K562 (cell line): ENCODE measurements around the gene MOSPD3. TPM values are rescaled to one million over a fixed set of nuclear protein-coding genes. Genes with fewer than 3 reads are reported as not detected.

Source experiments
- DIDO1 ChIP-seq: fragments of 450-650 bp; IDR thresholded peaks from 2 replicates; pipeline ENCODE4 v1.6.1; 2016; ENCODE audit warnings: low read depth, missing biosample characterization, missing genetic modification characterization
- DPF2 ChIP-seq: fragments of 450-650 bp; IDR thresholded peaks from 2 replicates; pipeline ENCODE4 v1.6.1; 2016
- ETV6 ChIP-seq, 3 experiments: fragments of 150-350 bp in 1 of 3; sonication (generic) in 1 of 3; formaldehyde crosslinking in 1 of 3; IDR thresholded peaks; 2 replicates each; pipeline versions ENCODE4 v1.6.1 to v1.8.0; 2014 to 2022; ENCODE audit warnings: borderline replicate concordance in 2 of 3, low read depth in 2 of 3, antibody characterized with exemption in 1 of 3, low read length in 1 of 3, mild to moderate bottlenecking in 1 of 3, missing genetic modification reagents in 1 of 3
- HNRNPL ChIP-seq: fragments of 200-400 bp; formaldehyde crosslinking; IDR thresholded peaks from 2 replicates; pipeline ENCODE4 v1.6.1; 2017; ENCODE audit warnings: low read depth, mild to moderate bottlenecking, low read length
- KLF16 ChIP-seq: IDR thresholded peaks from 2 replicates; pipeline ENCODE4 v1.6.1; 2016; ENCODE audit warnings: antibody characterized with exemption
- NBN ChIP-seq: fragments of 450-650 bp; IDR thresholded peaks from 2 replicates; pipeline ENCODE4 v1.6.1; 2016; ENCODE audit warnings: low read depth, mild to moderate bottlenecking
- NCOA4 ChIP-seq: fragments of 450-650 bp; IDR thresholded peaks from 2 replicates; pipeline ENCODE4 v1.6.1; 2018; ENCODE audit warnings: mild to moderate bottlenecking; ENCODE audit not compliant: partially characterized antibody
- NKRF ChIP-seq: fragments of 450-650 bp; IDR thresholded peaks from 2 replicates; pipeline ENCODE4 v1.6.1; 2016; ENCODE audit warnings: borderline replicate concordance
- NR0B1 ChIP-seq: fragments of 450-650 bp; IDR thresholded peaks from one replicate; pipeline ENCODE4 v1.6.1; 2018; ENCODE audit warnings: mild to moderate bottlenecking, moderate library complexity; ENCODE audit not compliant: partially characterized antibody
- PHB ChIP-seq: fragments of 250-450 bp; sonication (Bioruptor Pico); IDR thresholded peaks from 2 replicates; pipeline ENCODE4 v1.5.0; 2021
- PHF21A ChIP-seq: fragments of 450-650 bp; IDR thresholded peaks from 2 replicates; pipeline ENCODE4 v1.6.1; 2017; ENCODE audit warnings: low read depth, borderline replicate concordance
- RFX7 ChIP-seq: fragments of 250-450 bp; sonication (Bioruptor Pico); IDR thresholded peaks from 2 replicates; pipeline ENCODE4 v1.5.1; 2021; ENCODE audit warnings: mild to moderate bottlenecking
- SNAPC5 ChIP-seq: fragments of 250-450 bp; sonication (Bioruptor Pico); IDR thresholded peaks from 2 replicates; pipeline ENCODE4 v1.8.0; 2021; ENCODE audit warnings: moderate library complexity, mild to moderate bottlenecking, inconsistent platforms
- TAF7 ChIP-seq: fragments of 450-650 bp; IDR thresholded peaks from 2 replicates; pipeline ENCODE4 v1.6.1; 2016; ENCODE audit warnings: missing genetic modification characterization, missing compliant biosample characterization
- ZBTB34 ChIP-seq: fragments of 250-450 bp; sonication (Bioruptor Pico); IDR thresholded peaks from 2 replicates; pipeline ENCODE4 v1.8.0; 2021; ENCODE audit warnings: mild to moderate bottlenecking, moderate library complexity
- ZFX ChIP-seq: sonication (generic); formaldehyde crosslinking; IDR thresholded peaks from 2 replicates; pipeline ENCODE4 v1.8.0; 2022; ENCODE audit warnings: mild to moderate bottlenecking, missing genetic modification reagents, moderate library complexity
- ZNF263 ChIP-seq: sonication (generic); formaldehyde crosslinking; IDR thresholded peaks from 2 replicates; pipeline ENCODE4 v1.8.0; 2022; ENCODE audit warnings: mild to moderate bottlenecking, missing genetic modification reagents, borderline replicate concordance
- ZNF639 ChIP-seq, 2 experiments: fragments of 200-800 bp in 1 of 2; sonication (Bioruptor generic) in 1 of 2; sonication (generic) in 1 of 2; formaldehyde crosslinking in 1 of 2; IDR thresholded peaks in 1 of 2; conservative IDR thresholded peaks in 1 of 2; 2 replicates each; pipeline versions ENCODE4 v1.5.0 to v1.6.1; 2016 to 2020; ENCODE audit warnings: missing compliant biosample characterization in 1 of 2, missing genetic modification characterization in 1 of 2, missing genetic modification reagents in 1 of 2
- ZNF699 ChIP-seq: fragments of 250-450 bp; sonication (Bioruptor Pico); IDR thresholded peaks from 2 replicates; pipeline ENCODE4 v1.8.0; 2021; ENCODE audit warnings: mild to moderate bottlenecking, moderate library complexity; ENCODE audit not compliant: insufficient replicate concordance
- ZNF764 ChIP-seq: fragments of 250-450 bp; sonication (Bioruptor Pico); IDR thresholded peaks from 2 replicates; pipeline ENCODE4 v1.4.0; 2020; ENCODE audit warnings: low read depth, mild to moderate bottlenecking, moderate library complexity
- polyA plus RNA-seq, 8 experiments: library from polyadenylated mRNA; depleted of rRNA in 4 of 8; stranded (reverse) in 5 of 8; unstranded in 3 of 8; fragments of >200 nt; fragmentation: Nextera tagmentation in 2 of 8; fragmentation: Illumina TruSeq in 1 of 8; extraction: Ambion mirVana in 2 of 8; extraction: Trizol in 1 of 8; gene quantifications; 2 replicates each; pipeline versions ENCODE4 v1.2.1 to v1.2.3, GENCODE V29; 2011 to 2014; ENCODE audit warnings: inconsistent platforms in 1 of 8, missing spikeins in 1 of 8
- total RNA-seq, 7 experiments: library from RNA; depleted of rRNA in 6 of 7; stranded (reverse); fragments of >200 nt in 6 of 7; fragmentation: Illumina TruSeq in 2 of 7; extraction: Trizol in 2 of 7; gene quantifications; 2 replicates each; pipeline versions ENCODE4 v1.2.1 to v1.2.3, GENCODE V29; 2011 to 2021; ENCODE audit warnings: low replicate concordance in 1 of 7

MOSPD3 gene
- total and polyA plus RNA-seq, 9 of the 15 experiments (the other 6 are each of a cell fraction or from before 2014, with no cell fraction given), result 1.4 to 32.1 (median 7.3) TPM

- TF ChIP-seq SNAPC5 (CRISPR knock-in tag) (no peak), ZNF639 (CRISPR knock-in tag; conservative IDR thresholded peaks at IDR 0.05 in 1 of 2, IDR thresholded peaks at IDR 0.05 in 1 of 2) (no peak), RFX7 (CRISPR knock-in tag) (no peak), KLF16 (0 out of 2 replicates have a peak, but pooled peaks have one; percentile 4), NBN (peak; percentile 85; the same call in 1 of the 2 replicates), DIDO1 (no peak), ZNF263 (CRISPR knock-in tag) (peak; percentile 92), PHB (CRISPR knock-in tag) (peak; percentile 16; the same call in 1 of the 2 replicates), TAF7 (no peak), NKRF (peak; percentile 64), NR0B1 (no peak), PHF21A (peak; percentile 100), ZNF699 (CRISPR knock-in tag) (no peak), ZBTB34 (CRISPR knock-in tag) (no peak), ZNF764 (CRISPR knock-in tag) (0 out of 2 replicates have a peak, but pooled peaks have one; percentile 60), DPF2 (peak; percentile 66), ZFX (CRISPR knock-in tag) (peak; percentile 44), NCOA4 (no peak), ETV6 (IDR thresholded peaks at IDR 0.05; ENCODE audit: borderline replicate concordance in 1 of 2, low read depth in 2 of 2, low read length in 1 of 2) (no peak), ETV6 (CRISPR knock-in tag; IDR thresholded peaks at IDR 0.05; ENCODE audit: borderline replicate concordance) (no peak), HNRNPL (peak; percentile 33; the same call in 1 of the 2 replicates)
These were observed 8.0 kb upstream of the MOSPD3 start (continued) for GRCh38 chr7:100604028-100604975.
